ENCODE measurements around the gene ANAPC16.

DNA sequence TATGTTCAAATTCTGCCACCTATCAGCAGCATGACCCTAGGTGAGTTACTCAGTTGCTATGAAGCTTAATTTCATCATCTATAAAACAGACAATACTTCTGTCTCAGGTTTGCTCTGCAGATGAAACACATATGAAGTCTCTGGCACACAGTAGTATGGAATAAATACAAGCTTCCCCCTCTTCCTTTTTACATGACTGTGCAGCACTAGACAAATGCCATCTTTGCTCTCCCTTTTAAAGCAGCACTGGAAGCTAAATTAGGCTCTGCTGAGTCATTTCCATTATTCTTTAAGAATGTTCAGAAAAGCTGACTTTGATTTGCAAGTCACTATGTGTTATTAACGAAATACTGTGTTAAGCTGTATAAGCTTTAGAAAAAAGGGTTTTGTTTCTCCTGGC is 40.7 kb upstream of the ANAPC16 start:
- TF ChIP-seq TAF1 (IDR thresholded peaks at IDR 0.05; ENCODE audit: low read depth, low read length) (no peak), POLR2A (IDR thresholded peaks at IDR 0.05; ENCODE audit: low read depth, low read length) (no peak), POLR2AphosphoS5 (IDR thresholded peaks at IDR 0.05; ENCODE audit: low read depth, low read length) (no peak), SPI1 (IDR thresholded peaks at IDR 0.05; ENCODE audit: low read depth, low read length) (0 out of 2 replicates have a peak, but pooled peaks have one; percentile 23), POU2F2 (IDR thresholded peaks at IDR 0.05; ENCODE audit: low read depth, low read length) (no peak)

All from GM12891 (cell line).